GM12878 (cell line): ENCODE results near the gene HBZ.

Source experiments
- CTCF ChIP-seq, 3 experiments: IDR thresholded peaks in 2 of 3; conservative IDR thresholded peaks in 1 of 3; 2 replicates each; pipeline ENCODE4 v1.5.1; 2011; ENCODE audit warnings: low read depth in 3 of 3, low read length in 3 of 3, mild to moderate bottlenecking in 3 of 3, control low read depth in 2 of 3, moderate library complexity in 2 of 3, inconsistent platforms in 1 of 3, mixed read lengths in 1 of 3; ENCODE audit not compliant: control insufficient read depth in 2 of 3, insufficient read depth in 1 of 3; ENCODE audit errors: extremely low read depth in 1 of 3
- GABPA ChIP-seq: IDR thresholded peaks from 2 replicates; pipeline ENCODE4 v1.6.1; 2014; ENCODE audit warnings: antibody characterized with exemption, low read depth, mild to moderate bottlenecking, inconsistent platforms
- MYC ChIP-seq: IDR thresholded peaks from 2 replicates; pipeline ENCODE4 v1.6.1; 2011; ENCODE audit warnings: mild to moderate bottlenecking, low read length, moderate library complexity, inconsistent platforms; ENCODE audit not compliant: insufficient read depth, insufficient replicate concordance, insufficient read length, severe bottlenecking
- RB1 ChIP-seq: fragments of 450-650 bp; formaldehyde crosslinking; IDR thresholded peaks from 2 replicates; pipeline ENCODE4 v1.6.1; 2017; ENCODE audit warnings: mild to moderate bottlenecking, borderline replicate concordance
- YY1 ChIP-seq: IDR thresholded peaks from 2 replicates; pipeline ENCODE4 v1.6.1; 2011; ENCODE audit warnings: low read depth, mild to moderate bottlenecking, low read length
- ZBED1 ChIP-seq: IDR thresholded peaks from 2 replicates; pipeline ENCODE4 v1.6.1; 2016; ENCODE audit warnings: borderline replicate concordance

GRCh38 chr16:146646-147045 lies 5.8 kb upstream of the HBZ start:
- TF ChIP-seq MYC = no peak
- TF ChIP-seq RB1 = no peak
- TF ChIP-seq CTCF (IDR thresholded peaks at IDR 0.05 in 2 of 3, conservative IDR thresholded peaks at IDR 0.05 in 1 of 3; ENCODE audit: control insufficient read depth in 2 of 3, extremely low read depth in 1 of 3, insufficient read depth in 1 of 3, low read depth in 3 of 3, low read length in 3 of 3) = no peak
- no peak for TF ChIP-seq ZBED1
- TF ChIP-seq YY1 = no peak
- no peak for TF ChIP-seq GABPA
